GM12801 (cell line): ENCODE results near the gene SPRED1.

Experiments used
- CTCF ChIP-seq: IDR thresholded peaks from one replicate; pipeline ENCODE4 v1.5.1; 2011; ENCODE audit warnings: control low read depth; ENCODE audit not compliant: insufficient read length; ENCODE audit errors: extremely low read depth

Gene SPRED1

GRCh38 chr15:38257676-38258075, 5.0 kb downstream of the SPRED1 start:
- TF ChIP-seq CTCF: no peak

- no peak for TF ChIP-seq CTCF
Measured at GRCh38 chr15:38259134-38259533, 6.5 kb downstream of the SPRED1 start.

GRCh38 chr15:38260077-38260476, 7.4 kb downstream of the SPRED1 start:
- TF ChIP-seq CTCF: no peak

GRCh38 chr15:38263251-38263650, 10.6 kb downstream of the SPRED1 start:
- no peak for TF ChIP-seq CTCF

- no peak for TF ChIP-seq CTCF
Measured at GRCh38 chr15:38263996-38264395, 11.4 kb downstream of the SPRED1 start.

- TF ChIP-seq CTCF: no peak
Measured at GRCh38 chr15:38266247-38266986, 13.8 kb downstream of the SPRED1 start.

- TF ChIP-seq CTCF: no peak
Measured at GRCh38 chr15:38267421-38268022, 14.9 kb downstream of the SPRED1 start.
